Mucosa of gallbladder (tissue), 1 donor: ENCODE data around the gene AFF3. TPM values are rescaled to one million over a fixed set of nuclear protein-coding genes. Genes with fewer than 3 reads are reported as not detected.

Source experiments
- DNase-seq: peaks from one replicate; pipeline ENCODE4 v3.0.0-alpha.2; 2020; ENCODE audit warnings: low spot score
- total RNA-seq: library from RNA; stranded (reverse); gene quantifications from one replicate; pipeline ENCODE4 v1.2.1, GENCODE V29; 2021
- donor health status: DM: no; HTN: no; CAD: no.

The AFF3 gene
- total RNA-seq, 1 donor from 2014 or later = 9.1 TPM

DNA sequence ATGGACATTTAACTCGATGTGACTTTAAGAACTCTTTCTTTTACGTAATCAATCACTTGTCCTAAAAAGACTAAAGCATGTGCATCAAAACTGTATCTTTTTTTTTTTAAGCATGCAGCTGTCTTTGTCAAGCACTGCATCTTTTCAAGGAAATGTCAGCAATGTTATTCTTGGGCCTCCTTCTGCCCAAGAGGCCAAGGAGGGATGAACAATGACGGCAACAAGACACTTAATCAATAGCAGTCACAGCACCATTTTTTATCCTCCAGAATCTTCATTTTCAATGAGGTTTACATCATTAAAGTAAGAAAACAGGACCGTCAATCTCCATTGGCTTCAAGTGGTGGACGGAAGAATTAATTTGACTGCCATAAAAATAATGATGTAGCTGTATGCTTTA lies 253.8 kb downstream of the AFF3 start:
- no peak for DNase-seq

DNA sequence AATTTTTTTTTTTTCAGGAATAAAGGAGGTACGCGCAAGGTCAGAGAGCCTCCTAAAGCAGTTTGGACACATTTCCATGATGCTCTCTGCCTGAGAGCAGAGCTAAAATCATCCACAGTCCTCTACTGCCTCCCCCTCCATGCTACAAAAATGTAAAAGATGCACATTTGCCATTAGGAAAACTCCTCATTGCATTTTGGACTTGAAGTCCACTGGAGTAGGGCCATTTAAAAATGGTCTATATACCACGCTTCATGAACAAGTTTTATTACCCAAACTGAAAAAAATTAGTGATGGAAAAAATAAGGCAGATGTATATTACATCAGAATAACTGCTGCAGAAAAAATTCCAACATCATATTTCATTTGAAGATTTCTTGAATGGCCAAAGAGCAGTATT lies 256.0 kb downstream of the AFF3 start:
- DNase-seq = no peak

DNA sequence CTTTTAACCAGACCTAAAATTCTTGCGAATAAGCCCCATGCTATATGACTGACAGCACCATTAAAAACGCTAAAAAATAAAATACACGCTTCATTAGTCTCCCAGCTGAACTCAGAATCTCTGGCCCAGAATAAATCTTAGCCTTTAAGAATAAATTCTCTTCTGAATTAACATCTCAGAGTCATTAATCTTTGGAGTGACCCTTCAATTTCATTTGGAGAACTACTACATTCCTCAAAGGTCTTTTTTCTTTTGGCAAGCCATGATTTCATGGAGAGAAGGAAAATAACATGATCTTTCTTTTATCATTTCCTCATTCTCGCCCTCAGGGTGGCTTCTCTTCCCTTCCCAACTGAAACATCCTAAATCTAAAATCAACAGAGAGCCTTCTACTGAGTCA lies 259.0 kb downstream of the AFF3 start:
- DNase-seq = no peak

DNA sequence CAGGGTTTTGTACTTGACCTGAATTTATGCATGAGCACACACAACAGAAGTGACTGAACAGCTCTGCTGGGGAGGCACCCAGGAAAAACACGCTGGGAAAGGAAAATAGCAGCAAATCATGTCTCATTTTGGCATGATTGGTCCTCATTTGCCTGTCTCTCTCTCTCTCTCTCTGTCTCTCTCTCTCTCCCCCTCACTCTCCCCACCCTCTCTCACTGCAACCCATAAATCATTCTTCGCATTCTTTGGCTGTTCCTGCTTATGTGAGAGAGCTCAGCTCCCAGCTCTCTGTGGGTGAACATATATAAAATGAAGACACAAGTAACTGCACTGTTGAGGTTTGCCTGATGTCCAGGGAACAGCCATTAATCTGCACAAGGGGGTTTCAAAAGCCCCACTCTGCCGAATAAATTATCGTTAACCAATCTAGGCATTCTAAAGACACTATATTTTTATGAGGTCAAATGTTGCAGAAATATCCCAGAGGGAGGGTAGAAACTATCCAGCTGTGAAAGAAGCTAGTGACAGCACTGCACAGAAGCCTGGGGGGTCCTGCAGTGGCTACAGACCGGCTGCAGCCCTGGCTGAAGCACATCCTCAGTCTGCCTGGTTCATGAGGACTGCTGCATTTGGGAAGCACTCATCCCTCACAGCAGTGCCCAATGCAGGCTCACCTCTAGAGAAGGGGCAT lies 260.3 kb downstream of the AFF3 start:
- no peak for DNase-seq

DNA sequence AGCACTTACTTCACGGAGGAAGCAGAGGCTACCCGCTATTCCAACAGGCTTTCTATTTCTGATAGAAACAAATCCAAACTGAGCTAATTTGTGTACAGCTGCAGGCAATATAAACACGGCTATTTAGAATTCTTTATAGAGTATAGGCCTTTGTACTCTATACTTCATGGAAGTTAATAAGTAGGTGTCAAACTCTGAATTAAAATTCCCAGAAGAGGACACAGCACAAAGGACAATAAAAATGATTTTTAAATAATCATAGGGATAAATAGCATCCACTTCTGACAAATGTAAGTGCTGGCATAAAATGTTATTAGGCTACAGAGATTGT lies 261.5 kb downstream of the AFF3 start:
- DNase-seq = no peak

DNA sequence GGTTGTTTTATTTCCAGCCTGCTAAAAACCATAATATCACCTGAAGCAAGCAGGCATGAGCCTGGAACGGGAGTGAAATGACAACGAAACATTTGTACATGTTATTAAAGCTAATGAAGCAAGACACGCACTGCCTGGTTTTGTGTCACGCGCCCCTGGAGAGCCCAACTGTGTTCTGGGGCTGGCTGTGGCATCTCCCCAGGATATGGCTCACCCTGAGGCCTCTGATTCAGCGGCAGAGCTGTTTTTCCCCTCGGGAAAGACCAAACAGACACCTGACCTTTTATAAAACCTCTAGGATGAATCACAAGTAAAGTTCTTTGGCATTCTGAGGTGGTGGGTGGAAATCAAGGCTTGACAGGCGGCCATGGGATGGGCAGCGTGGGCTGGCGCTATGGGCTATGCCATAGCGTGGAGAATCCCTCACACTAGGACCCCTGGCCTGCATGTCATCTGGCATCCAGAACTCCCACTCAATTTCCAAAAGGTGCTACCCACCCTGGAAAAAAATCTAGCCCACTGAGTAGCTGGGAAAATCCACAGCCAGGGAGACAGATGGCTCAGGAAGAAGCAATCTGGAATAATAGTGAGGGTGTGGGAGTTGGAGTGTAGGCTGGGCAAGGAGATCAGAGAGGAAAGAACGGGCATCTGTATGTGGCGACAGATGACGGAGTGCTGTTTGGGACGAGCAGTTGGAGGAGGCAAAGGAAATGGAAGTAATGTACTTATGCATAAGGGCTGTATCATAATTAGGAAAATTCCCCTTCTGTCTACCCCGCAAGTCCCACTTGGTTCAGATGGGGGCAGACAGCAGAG lies 262.0 kb downstream of the AFF3 start:
- no peak for DNase-seq

DNA sequence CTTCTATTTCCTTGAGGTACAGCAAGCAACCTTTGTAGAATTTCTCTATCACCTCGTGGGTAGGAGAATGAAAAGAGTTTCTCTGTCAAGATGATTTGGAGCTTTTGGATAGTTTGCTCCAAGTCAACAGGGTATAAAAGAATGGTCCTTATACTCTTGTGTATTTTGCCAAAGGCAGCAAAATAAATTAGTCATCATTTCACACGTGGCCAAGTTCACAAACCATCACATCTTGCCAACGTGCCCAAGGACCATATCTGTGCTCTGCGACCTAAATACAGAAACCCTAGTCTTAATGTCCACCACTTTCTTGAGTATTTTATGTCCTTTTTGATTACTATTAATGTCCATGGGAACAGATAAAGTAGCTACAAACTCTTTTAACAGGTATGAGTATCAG lies 262.9 kb downstream of the AFF3 start:
- DNase-seq = no peak

DNA sequence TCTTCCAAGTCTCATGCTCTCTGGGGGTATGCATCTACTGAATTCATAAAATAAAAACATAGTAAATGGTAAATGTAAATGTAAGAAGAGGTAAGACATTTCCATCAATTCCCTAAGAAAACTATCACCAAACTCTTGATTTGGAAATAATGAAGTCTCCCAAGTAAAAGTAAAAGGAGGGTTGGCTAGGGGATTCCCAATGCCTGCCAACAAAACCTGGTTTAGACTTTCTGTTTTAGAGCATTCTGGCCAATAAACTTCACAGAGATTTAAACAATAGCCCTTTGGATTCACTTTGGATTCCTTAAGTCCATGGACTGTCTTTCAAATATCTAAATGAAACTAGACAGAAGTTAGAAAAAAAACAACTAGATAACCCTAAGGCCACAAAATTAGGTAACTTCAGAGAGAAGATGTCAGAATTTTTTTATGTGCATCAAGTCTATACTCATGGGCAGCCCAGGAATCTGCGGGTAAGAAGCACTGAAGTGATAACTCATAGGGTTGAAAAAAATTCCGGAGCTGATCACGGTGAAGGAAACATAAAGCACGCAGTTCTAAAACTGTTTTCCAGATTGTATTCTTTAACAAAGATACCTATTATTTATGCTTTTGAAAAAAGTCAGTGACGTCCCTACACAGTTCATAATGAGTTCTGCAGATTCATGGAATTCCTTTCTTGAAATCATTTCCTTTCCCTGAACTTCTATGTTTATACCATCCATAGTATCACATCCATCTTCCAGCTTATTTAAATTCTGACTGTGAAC lies 263.6 kb downstream of the AFF3 start:
- no peak for DNase-seq

DNA sequence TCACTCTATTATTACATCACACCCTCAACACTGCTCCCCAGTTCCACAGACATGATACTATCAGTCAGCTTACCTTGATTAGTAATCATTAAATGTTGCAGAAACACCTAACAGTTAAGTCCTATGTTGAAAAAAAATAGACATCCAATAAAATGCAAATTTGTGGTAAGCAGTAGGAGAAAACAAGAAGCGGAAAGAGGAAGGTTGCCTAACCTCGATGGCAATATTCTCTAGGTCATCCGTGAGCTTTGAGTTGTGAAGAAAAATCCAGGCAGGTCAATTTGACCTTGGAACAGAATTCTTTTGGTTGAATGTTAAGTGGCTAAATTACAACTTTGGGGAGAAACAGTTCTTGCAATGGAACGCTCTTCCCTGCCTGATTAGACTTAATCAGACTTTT lies 264.4 kb downstream of the AFF3 start:
- no peak for DNase-seq

DNA sequence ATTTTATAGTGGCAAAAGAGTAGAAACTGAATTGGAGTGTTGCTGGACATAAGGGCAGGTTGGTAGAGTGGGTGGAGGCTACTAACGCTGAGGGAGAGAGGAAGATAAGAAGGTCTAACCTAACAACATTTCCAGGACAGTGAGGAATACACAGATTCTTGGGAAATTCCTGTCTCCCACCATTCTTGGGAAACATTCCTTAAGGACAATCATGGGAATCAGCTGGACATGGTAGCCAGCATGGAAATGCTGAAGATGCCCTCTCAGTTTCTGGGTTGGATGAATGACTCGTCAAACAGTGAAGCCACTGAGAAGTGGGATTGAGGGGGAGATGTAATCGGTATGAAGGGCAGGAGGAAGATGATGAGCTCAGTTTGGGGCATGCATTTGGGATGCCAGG lies 265.4 kb downstream of the AFF3 start:
- DNase-seq = no peak

DNA sequence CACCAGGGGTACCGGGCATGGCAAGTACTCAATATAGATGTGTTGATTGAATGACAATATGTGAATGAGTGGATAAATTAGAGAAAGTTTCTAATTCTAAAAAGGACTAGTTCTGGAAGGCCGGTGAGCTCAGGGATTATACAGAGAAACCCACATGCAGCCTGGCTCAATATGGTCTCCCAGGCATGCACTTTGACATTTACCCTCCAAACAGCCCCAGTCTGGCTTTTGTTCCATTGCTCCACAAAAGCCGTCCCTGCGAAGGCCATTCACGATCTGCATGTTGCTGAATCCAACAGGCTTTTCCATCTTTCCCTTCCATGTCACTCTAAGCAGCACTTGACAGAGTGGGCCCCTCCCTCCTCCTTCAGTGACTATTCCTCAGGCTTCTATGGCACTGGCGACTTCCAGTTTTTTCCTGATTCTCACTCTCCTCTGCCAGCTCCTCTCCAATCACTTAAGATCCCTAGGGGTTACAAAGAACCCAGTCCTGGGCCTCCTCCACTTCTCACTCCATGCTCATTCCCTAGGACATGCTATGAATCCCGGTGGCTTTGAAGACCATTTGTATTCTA lies 266.7 kb downstream of the AFF3 start:
- DNase-seq = no peak

DNA sequence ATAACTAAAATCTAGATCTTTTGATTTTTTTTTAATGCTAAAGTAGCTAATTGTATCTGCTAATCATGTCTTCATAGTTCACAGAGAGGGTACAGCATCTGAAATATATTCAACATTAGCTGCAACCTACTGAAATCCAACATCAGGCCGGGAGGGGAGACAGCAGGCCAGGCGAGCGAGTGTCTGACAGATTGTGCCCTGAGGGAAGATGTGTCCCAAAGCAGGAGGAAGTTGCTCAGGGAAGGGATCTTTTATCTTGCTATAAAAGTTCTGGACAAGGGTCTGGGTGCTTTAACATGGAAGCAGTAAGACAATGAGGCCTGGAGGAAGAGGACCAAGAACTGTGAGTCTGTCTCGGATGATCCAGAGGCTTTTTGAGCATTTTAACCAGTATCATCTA lies 274.1 kb downstream of the AFF3 start:
- no peak for DNase-seq

DNA sequence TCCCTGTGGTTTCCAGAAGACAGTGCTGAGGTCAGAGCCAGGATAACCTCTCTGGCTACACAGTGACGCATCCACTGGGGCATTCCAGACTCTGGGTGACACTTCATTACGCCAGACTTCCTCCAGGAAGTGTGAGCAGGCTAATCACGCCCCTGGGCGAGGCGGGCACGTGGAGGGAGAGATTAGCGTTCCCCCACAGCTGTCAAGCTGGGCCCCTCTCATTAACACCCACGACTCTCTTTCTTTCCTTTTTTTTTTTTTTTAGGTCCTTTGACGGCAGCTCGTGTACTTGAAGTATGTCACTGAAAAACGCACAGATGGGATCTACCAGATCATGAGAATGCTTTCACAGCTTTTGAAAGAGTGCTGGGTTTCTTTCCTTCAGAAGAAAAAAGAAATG lies 274.6 kb downstream of the AFF3 start:
- DNase-seq = no peak

DNA sequence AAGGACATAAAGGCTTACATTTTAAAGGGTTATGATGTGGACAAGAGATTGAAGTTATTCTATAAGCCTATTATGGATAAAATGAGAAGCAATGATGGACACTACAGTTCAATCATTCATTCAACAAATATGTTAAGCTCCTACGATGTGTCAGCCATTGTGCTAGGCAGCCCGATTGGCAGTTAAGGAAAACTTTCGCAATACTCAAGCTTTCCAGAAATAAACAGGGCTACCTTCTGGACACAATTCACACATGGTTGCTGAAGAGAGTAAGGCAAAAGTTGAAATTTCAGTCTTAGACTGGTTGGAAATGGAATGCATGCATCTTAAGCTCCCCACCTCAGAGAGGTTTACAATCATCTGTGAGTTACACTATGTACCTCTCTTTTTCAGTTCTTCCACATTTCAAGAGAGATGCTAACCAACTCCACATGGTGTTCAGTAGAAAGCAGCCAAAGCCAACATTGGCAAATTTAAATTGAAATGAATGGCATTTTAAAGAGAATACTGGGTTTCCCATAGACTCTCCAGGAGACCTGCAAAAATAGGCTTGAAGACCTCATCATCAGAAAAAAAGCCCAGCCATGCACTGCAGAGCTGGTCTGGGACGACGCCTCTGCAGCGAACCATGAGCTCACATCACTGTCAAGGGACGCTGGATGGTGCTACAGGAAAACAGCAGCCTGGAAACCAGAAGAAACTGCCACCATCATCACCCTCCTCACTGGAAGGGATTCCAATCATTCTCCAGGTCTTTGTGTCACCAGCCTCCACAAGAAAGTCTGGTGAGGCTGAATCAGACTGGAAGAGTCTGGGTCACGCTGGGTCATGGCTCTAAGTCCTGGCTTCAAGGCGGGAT lies 276.3 kb downstream of the AFF3 start:
- DNase-seq = no peak

DNA sequence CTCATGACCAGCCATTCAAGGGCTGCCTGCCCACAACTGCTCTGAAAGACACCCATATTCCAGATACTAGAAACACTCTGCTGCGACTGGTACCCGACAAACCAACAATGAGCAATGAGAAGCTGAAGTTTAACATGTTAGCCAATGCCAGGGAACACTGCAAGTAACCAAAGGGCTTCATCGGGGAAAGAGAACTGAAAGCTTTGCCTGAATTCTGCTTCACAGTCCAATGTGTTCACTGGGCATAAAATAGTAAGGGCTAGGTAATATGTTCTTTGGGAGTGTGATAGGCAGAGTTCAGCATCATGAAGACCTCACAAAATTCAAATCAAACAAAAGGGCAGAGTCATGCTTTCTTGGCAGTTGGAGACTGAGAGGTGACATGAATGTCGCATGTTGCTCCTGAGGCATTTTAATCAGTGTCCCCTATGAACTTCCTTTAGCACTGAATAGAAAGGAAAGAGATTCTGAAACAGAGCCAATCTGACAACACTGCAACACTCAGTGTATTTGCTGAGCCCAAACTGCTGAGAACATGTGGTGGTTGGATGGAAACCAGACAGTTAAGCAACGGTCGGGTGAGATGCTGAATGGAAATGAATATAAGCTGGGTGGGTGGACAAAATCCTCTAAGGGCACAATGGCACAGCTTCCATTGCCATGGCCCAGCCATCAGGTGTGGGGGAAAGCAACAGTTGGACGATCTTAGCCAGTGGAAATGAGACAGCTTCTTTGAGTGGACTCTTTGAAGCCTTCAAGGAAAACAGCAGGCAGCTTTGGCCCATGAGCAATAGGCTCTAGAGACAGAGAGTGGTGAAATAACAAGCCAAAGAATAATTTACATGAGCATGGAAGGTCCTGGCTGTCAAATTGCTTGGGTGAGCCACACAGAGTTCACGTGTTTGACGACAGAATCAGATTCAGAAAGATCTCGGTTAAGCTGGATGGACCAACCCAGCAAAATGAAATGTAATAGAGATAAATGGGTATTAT lies 277.5 kb downstream of the AFF3 start:
- no peak for DNase-seq

DNA sequence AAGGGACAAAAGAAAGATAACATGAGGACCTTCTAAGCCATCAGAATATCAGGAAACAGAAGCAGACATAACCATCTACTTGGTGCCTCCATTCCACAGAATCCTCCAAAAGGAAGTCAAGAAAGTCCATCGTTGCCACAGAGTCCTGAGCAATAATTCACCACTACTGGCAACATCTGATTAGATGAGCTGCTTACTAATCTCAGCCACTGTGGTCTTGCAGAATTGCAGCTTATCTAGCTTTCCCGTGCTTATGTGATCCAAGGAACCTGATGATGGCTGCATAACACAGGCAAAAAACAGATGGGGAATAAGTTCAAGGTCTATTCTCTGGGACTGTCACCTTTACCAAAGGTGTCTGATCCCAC lies 278.5 kb downstream of the AFF3 start:
- DNase-seq = no peak

DNA sequence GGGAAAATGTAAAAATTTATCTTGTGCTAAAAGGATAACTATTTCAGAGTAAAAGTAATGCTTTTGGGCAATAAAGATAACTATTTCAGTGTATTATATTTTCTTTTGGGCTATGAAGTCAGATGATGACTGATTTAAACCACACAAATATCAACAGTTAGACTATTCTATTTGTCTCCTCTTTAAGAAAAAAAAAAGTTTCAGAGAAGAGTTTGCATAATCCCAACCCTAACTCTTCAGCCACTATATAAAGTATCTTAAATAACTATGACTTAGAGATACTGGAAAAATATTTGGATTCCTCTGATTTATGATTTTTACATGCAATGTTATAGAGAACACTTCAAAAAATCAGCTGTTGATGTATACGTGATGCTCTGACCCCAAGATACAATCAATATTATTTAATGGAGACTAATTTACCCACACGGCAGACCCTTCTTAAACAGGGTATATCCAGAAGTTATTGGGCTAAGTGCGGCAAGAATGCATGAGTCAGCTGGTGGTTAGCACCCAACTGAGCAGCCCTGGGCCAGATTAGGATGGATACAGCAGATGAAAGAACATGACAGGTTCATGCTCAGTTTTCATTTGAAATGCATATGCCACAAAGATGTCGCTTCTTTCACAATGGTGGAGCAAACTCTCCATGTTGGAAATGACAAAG lies 279.0 kb downstream of the AFF3 start:
- no peak for DNase-seq

DNA sequence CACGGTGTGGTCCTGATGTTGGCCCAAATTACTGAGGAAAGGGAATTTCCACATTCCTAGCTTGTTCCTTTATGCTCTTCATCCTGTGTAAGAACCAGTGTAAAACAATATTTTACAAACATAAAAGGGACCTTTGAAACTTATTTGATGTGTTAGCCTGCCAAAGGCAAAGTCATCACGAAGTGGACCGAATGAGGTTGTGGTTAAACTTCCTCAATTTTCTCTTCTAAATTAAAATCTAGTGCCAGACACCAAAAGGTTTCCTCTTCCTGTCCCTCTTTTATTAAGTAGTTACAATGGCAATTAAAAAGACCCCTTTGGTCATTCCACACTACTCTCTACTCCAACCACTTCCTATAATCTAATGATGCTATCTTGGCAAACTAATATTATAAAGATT lies 279.8 kb downstream of the AFF3 start:
- no peak for DNase-seq

DNA sequence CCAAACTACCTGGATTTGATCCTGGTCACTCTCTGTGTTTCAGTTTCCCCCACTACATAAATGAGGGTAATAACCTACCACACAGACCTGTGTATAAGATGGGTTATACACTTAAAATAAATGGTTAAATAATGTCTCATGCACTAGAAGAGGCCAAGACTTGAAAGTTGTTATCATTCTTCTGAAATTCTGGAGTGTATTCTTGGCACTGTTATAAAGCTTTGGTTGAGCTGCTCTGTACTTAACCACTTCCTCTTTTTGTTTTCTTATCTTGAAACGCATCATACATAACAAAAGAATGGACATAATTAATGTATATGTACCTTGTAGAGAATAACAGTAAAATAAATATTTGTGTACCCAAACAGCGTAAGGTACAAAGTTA lies 281.0 kb downstream of the AFF3 start:
- no peak for DNase-seq
